Measurements from ENCODE around the gene E2F7.

E2F7 gene

GRCh38 chr12:76984566-76984965, 80.8 kb downstream of the E2F7 start:
- Histone ChIP-seq H3K9me3 (ENCODE audit: low read length) (no peaks in the 10 kb centered on the region), H3K27ac (ENCODE audit: low read depth, low read length) (no peak overlapping the region), H3K27me3 (ENCODE audit: control insufficient read depth in 1 of 2, insufficient read depth in 2 of 2, low read length in 2 of 2) (no peaks in the 10 kb centered on the region), H3K4me3 (ENCODE audit: low read depth in 1 of 2, low read length in 2 of 2) (no peak overlapping the region), H3K4me1 (ENCODE audit: insufficient read depth, low read length) (no peaks in the 10 kb centered on the region), H3K36me3 (ENCODE audit: insufficient read depth, low read length) (no peaks in the 10 kb centered on the region), H3K9ac (ENCODE audit: low read length) (no peak overlapping the region)

DNA sequence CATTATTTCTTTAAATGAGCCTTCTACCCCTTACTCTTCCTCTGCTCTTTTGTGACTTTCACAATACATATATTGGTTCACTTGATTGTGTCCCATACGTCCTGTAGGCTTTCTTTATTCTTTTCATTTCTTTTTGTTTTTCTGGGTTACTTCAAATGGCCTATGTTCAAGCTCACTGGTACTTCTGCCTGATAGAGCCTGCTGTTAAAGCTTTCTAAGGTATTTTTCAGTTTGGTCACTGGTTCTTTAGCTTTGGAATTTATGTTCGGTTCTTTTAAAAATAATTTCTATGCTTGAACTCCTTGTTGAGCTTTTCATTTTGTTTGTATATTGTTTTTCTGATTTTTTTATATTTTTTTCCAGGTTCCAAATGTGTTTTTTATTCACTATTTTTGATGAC, 81.9 kb downstream of the E2F7 start:
- no peak overlapping the region for H3K27ac ChIP-seq (ENCODE audit: low read depth, low read length)
- no peaks in the 10 kb centered on the region for H3K4me1 ChIP-seq (ENCODE audit: insufficient read depth, low read length)
- no peak overlapping the region for H3K4me3 ChIP-seq (ENCODE audit: low read depth in 1 of 2, low read length in 2 of 2)
- no peaks in the 10 kb centered on the region for H3K9me3 ChIP-seq (ENCODE audit: low read length)
- no peak overlapping the region for H3K9ac ChIP-seq (ENCODE audit: low read length)
- H3K27me3 ChIP-seq (ENCODE audit: control insufficient read depth in 1 of 2, insufficient read depth in 2 of 2, low read length in 2 of 2) = no peaks in the 10 kb centered on the region
- no peaks in the 10 kb centered on the region for H3K36me3 ChIP-seq (ENCODE audit: insufficient read depth, low read length)

GRCh38 chr12:76980196-76980595, 85.2 kb downstream of the E2F7 start:
- Histone ChIP-seq H3K36me3 (ENCODE audit: insufficient read depth, low read length) (no peaks in the 10 kb centered on the region), H3K27ac (ENCODE audit: low read depth, low read length) (no peak overlapping the region), H3K4me1 (ENCODE audit: insufficient read depth, low read length) (no peaks in the 10 kb centered on the region), H3K27me3 (ENCODE audit: control insufficient read depth in 1 of 2, insufficient read depth in 2 of 2, low read length in 2 of 2) (no peaks in the 10 kb centered on the region), H3K9me3 (ENCODE audit: low read length) (no peaks in the 10 kb centered on the region), H3K9ac (ENCODE audit: low read length) (no peak overlapping the region), H3K4me3 (ENCODE audit: low read depth in 1 of 2, low read length in 2 of 2) (no peak overlapping the region)

DNA sequence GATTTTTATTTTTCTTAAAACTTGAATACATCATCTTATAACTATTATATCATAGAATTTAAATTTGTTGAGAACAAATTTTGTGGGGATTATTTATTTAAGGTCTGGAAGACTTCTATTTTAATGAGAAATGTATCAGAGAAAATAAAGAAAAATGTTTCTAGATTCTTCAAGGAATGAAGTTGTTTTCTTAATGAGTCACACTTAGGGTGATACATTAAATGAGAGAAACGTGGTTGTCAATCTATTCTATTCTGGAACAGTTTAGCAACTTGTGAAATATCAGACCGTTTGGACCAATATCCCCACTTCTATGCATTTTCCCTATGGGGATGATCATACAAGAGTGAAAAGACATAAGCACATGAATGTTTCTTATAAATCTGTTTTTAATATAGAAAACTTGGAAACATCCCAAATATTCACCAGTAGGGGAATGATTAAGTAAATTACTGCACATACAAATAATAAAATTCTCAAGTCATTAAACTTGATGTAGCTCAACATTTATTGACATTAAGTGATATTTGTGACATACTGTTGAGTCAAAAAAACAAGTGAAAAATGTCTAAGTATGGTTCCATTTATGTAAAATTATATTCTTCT, 88.5 kb downstream of the E2F7 start:
- Histone ChIP-seq H3K4me1 (ENCODE audit: insufficient read depth, low read length) (no peaks in the 10 kb centered on the region), H3K27ac (ENCODE audit: low read depth, low read length) (no peak overlapping the region), H3K9ac (ENCODE audit: low read length) (no peak overlapping the region), H3K4me3 (ENCODE audit: low read depth in 1 of 2, low read length in 2 of 2) (no peak overlapping the region), H3K36me3 (ENCODE audit: insufficient read depth, low read length) (no peaks in the 10 kb centered on the region), H3K9me3 (ENCODE audit: low read length) (no peaks in the 10 kb centered on the region), H3K27me3 (ENCODE audit: control insufficient read depth in 1 of 2, insufficient read depth in 2 of 2, low read length in 2 of 2) (no peaks in the 10 kb centered on the region)
